Neuron (in vitro differentiated cells): ENCODE data around the gene FCHO2.
A peak's percentile ranks its signal among the peaks of the same experiment; 100 is the strongest.
"Not testable (repeated sequence)": the region's sequence is repeated elsewhere in the genome, so short reads cannot be mapped to it uniquely, and the experiment has no call there.

Source experiments
- H2AFZ ChIP-seq: one replicate; pipeline ENCODE4 v1.6.1; 2013; ENCODE audit warnings: low read depth, mild to moderate bottlenecking, inconsistent platforms, low read length, moderate library complexity
- H3K27me3 ChIP-seq: one replicate; pipeline ENCODE4 v1.6.1; 2013; ENCODE audit warnings: low read length; ENCODE audit not compliant: insufficient read depth
- H3K36me3 ChIP-seq: one replicate; pipeline ENCODE4 v1.6.1; 2013; ENCODE audit warnings: low read length; ENCODE audit not compliant: insufficient read depth
- H3K4me1 ChIP-seq: one replicate; pipeline ENCODE4 v1.6.1; 2013; ENCODE audit warnings: low read length; ENCODE audit not compliant: insufficient read depth
- H3K4me3 ChIP-seq: 2 replicates; pipeline ENCODE4 v1.5.1; 2013; ENCODE audit warnings: mild to moderate bottlenecking, low read length, moderate library complexity
- H3K9me3 ChIP-seq: one replicate; pipeline ENCODE4 v1.6.1; 2013; ENCODE audit warnings: low read length

The FCHO2 gene, protein sequence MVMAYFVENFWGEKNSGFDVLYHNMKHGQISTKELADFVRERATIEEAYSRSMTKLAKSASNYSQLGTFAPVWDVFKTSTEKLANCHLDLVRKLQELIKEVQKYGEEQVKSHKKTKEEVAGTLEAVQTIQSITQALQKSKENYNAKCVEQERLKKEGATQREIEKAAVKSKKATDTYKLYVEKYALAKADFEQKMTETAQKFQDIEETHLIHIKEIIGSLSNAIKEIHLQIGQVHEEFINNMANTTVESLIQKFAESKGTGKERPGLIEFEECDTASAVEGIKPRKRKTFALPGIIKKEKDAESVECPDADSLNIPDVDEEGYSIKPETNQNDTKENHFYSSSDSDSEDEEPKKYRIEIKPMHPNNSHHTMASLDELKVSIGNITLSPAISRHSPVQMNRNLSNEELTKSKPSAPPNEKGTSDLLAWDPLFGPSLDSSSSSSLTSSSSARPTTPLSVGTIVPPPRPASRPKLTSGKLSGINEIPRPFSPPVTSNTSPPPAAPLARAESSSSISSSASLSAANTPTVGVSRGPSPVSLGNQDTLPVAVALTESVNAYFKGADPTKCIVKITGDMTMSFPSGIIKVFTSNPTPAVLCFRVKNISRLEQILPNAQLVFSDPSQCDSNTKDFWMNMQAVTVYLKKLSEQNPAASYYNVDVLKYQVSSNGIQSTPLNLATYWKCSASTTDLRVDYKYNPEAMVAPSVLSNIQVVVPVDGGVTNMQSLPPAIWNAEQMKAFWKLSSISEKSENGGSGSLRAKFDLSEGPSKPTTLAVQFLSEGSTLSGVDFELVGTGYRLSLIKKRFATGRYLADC

DNA sequence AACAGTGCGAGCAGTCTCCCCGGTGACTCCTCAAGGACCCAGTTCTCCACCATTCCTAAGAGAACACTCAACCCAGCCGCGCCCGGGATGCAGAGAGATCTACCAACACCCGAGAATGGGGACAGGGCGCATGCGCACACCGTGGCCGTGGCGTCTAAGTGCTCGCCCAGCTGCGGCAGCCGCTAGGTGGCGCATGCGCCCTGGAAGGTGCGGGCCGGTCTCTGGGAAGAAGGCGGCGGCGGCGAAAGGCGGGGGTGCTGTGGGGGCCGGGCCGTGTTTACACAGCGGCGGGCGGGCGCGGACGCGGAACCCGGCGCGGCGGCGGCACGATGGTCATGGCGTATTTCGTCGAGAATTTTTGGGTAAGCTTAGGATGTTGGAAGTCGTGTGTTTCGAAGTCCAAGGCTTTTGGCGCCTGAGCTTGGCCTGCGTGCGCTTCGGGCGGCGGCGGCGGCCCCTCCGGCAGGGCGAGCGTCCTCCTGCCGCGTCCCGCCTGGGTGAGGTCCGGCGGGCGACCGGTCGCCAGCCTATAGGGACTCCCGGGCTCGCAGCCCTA, at the start of gene FCHO2:
Gene FCHO2, plus strand, starts transcription at position 274 of the 556 bp plus-strand sequence. Its CDS starts 56 bp downstream, at position 330.
- Histone ChIP-seq H2AFZ (peak within 1 kb of the TSS; percentile 78), H3K9me3 (no peaks in the 10 kb centered on the region), H3K4me1 (peaks cover 14% of the 10 kb centered on the region), H3K36me3 (no peaks in the 10 kb centered on the region), H3K27me3 (no peaks in the 10 kb centered on the region), H3K4me3 (peak within 1 kb of the TSS; percentile 97)

DNA sequence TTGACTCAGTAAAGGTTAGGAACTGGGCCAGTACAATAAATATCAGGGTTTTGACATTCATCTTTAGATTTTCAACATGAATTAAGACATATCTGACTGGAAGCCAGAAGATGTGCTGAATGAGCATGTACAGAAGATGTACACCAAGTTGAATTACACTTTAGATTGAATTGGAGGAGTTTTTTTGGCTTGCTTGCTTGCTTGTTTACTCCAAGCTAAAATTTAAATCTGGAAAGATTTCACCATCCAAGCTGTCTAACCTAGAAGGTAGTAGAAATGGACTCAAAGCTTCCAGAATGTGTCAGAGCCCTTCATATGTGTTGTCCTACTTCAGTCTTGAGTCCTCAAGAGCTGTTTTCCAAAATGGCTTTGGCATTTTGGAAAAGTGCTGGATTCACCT, 49.0 kb upstream of the FCHO2 start:
- Histone ChIP-seq H3K9me3 (no peaks in the 10 kb centered on the region), H3K4me1 (no peaks in the 10 kb centered on the region), H2AFZ (no peak overlapping the region), H3K4me3 (no peak overlapping the region), H3K27me3 (no peaks in the 10 kb centered on the region), H3K36me3 (peaks cover 82% of the 10 kb centered on the region)

DNA sequence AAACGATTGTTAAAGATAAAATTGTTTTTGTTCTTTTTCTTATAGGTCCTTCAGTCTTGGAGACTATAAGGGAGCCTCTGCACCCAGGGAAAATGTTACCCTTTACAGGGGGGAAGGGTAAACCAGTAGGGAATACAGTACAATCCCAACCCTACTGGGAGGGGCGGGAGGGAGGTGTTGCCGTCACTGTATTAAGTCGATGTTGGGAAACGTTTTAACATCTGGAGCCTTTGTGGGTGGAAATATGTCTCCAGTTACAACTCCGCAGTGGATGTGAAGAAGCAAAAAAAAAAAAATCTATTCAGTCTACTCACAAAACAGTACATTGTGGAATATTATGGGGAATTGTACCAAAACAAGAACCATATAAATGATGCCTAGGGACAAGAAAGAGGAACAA, 47.2 kb upstream of the FCHO2 start:
- Histone ChIP-seq H2AFZ (no peak overlapping the region), H3K27me3 (no peaks in the 10 kb centered on the region), H3K36me3 (peaks cover 72% of the 10 kb centered on the region), H3K9me3 (no peaks in the 10 kb centered on the region), H3K4me1 (no peaks in the 10 kb centered on the region), H3K4me3 (no peak overlapping the region)

DNA sequence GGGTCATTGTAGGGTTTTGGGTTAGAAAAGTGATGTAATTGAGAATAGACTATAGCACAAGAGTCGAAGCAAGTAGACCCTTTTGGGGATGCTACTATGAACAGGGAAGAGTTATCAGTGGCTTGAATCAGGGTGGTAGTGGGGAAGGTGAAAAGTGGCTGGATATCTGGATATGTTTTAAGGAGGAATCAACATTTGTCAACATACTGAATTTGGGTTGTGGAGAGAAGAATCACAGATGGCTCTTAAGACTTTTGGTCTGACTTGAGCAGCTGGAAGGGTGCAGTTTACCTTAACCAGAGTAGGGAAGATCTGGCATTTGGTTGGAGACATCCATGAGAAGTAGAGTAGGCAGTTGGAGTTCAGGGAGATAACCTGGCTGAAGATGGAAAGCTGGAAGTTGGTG, 38.5 kb upstream of the FCHO2 start:
- Histone ChIP-seq H2AFZ (no peak overlapping the region), H3K4me1 (no peaks in the 10 kb centered on the region), H3K4me3 (no peak overlapping the region), H3K27me3 (no peaks in the 10 kb centered on the region), H3K9me3 (no peaks in the 10 kb centered on the region), H3K36me3 (peaks cover 3% of the 10 kb centered on the region)

DNA sequence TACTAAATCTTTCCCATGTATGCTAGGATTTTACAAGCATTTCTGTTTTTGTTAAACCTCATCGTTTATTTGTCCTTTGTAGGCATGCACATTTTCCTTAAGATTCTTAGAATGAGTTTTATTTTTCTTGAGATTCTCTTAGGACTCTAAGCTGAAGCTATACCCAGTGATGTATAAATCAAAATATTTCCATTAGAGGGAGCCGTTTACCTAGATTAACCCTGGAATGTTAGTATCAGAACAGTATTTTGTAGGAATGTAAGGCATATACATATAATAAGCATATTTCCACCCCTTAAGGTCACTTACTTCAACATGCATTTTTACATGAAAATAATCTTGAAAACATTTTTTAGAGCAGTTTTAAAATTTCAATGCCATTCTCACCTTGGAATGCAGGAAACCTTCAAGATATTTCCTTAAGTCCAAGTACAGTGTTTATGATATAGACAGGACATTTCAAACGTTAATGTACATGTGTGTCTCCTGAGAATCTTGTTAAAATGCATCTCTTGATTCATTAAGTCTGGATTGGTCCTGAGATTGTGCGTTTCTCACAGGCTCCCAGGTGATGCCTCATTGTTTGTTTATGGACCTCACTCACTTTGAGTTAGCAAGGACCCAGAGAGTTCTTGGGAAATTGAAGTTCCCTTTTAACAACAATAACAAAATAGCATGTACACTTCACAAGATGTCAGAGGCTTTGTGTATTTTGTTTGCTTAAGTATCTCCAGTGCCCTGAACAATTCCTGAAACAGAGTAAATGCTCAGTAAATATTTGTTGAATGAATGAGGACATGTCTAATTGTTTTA, 34.9 kb upstream of the FCHO2 start:
- H3K4me1 ChIP-seq: no peaks in the 10 kb centered on the region
- H3K36me3 ChIP-seq: no peaks in the 10 kb centered on the region
- H3K27me3 ChIP-seq: no peaks in the 10 kb centered on the region
- H3K9me3 ChIP-seq: no peaks in the 10 kb centered on the region
- H3K4me3 ChIP-seq: no peak overlapping the region
- H2AFZ ChIP-seq: no peak overlapping the region

DNA sequence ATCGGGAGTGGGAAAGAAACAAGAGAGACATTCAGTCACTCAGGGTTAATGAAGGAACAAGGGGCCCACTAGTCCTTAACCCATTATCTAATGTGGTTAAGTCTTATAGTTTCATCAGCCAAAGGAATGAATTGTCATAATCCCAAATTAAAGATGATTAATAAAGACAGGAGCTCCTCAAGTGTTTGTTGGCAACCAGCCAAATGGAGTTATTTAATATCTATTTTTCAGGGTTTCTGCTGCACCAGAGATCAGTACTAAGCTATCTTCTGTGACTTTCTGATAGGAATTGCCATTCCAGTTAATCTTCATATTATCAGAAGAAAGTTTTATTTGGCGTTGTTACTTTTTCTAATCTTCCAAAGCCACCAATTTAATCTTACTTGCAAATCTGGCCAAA, 34.0 kb upstream of the FCHO2 start:
- H2AFZ ChIP-seq: no peak overlapping the region
- no peaks in the 10 kb centered on the region for H3K36me3 ChIP-seq
- no peaks in the 10 kb centered on the region for H3K9me3 ChIP-seq
- no peaks in the 10 kb centered on the region for H3K4me1 ChIP-seq
- H3K27me3 ChIP-seq: no peaks in the 10 kb centered on the region
- H3K4me3 ChIP-seq: no peak overlapping the region

DNA sequence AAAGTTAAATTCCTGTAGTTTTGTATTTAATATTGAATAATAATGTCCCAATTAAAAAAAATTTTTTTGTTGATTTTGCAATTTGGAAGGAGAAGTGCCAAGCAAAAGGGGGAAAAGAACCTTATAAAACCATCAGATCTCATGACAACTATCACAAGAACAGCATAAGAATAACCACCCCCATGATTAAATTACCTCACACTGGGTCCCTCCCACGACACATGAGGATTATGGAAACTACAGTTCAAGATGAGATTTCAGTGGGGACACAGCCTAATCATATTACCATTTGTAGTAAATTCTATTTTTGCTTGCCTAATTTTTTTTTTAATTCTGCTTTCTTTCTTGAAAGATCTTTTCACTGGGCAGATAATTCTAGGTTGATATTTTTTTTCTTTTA, 33.4 kb upstream of the FCHO2 start:
- no peaks in the 10 kb centered on the region for H3K27me3 ChIP-seq
- no peak overlapping the region for H2AFZ ChIP-seq
- no peaks in the 10 kb centered on the region for H3K36me3 ChIP-seq
- no peak overlapping the region for H3K4me3 ChIP-seq
- no peaks in the 10 kb centered on the region for H3K4me1 ChIP-seq
- no peaks in the 10 kb centered on the region for H3K9me3 ChIP-seq

DNA sequence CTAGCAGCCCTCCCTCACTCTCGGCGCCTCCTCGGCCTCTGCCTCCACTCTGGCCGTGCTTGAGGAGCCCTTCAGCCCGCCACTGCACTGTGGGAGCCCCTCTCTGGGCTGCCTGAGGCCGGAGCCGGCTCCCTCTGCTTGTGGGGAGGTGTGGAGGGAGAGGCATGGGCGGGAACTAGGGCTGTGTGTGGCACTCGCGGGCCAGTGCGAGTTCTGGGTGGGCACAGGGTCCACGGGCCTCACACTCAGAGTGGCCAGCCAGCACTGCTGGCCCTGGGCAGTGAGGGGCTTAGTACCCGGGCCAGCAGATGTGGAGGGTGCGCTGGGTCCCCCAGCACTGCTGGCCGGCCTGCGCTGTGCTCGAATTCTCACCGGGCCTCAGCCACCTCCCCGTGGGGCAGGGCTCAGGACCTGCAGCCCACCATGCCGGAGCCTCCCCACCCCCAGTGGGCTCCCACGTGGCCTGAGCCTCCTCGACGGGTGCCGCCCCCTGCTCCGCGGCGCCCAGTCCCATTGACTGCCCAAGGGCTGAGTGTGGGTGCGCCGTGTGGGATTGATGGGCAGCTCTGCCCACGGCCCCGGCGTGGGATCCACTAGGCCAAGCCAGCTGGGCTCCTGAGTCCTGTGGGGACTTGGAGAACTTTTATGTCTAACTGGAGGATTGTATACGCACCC, 30.4 kb upstream of the FCHO2 start:
- Histone ChIP-seq H3K9me3 (no peaks in the 10 kb centered on the region), H3K4me3 (no peak overlapping the region), H3K27me3 (no peaks in the 10 kb centered on the region), H3K4me1 (no peaks in the 10 kb centered on the region), H2AFZ (no peak overlapping the region), H3K36me3 (no peaks in the 10 kb centered on the region)

DNA sequence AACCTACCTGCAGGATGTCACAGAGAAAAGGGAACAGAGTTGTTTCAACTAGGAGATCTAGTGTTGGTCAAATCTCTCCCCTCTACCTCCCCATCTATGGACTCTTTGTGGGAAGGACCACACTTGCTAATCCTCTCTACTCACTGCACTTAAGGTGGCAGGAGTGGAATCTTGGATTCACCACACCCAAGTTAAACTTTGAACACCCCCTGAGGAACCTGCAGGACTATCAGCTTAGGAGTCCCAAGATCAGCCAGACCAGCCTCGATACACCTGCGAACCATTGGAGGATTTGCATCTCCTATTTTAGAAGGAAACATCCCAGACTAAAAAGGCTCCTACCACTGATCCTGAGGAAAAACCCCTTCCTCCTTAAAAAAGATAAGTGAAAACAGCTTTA, 23.2 kb upstream of the FCHO2 start:
- H3K4me1 ChIP-seq, H2AFZ ChIP-seq, H3K36me3 ChIP-seq, H3K9me3 ChIP-seq, H3K4me3 ChIP-seq, H3K27me3 ChIP-seq: not testable (repeated sequence)

DNA sequence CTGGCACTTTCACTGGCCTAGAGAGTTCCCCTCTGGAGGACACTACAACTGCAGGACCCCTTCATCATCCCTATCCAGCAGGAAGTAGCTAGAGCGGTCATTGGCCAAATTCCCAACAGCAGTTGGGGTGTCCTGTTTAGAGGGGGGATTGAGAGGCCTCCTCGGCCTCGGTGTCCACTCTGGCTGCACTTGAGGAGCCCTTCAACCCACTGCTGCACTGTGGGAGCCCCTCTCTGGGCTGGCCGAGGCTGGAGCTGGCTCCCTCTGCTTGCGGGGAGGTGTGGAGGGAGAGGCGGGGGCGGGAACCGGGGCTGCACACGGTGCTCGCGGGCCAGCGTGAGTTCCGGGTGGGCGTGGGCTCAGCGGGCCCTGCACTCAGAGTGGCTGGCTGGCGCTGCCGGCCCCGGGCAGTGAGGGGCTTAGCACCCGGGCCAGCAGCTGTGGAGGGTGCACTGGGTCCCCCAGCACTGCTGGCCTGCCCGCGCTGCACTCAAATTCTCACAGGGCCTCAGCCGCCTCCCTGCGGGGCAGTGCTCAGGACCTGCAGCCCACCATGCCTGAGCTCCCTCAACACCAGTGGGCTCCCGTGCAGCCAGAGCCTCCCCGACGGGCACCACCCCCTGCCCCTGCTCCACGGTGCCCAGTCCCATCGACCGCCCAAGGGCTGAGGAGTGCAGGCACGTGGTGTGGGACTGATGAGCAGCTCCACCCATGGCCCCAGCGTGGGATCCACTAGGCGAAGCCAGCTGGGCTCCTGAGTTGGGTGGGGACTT, 20.7 kb upstream of the FCHO2 start:
- not testable (repeated sequence) for H3K27me3 ChIP-seq, H3K36me3 ChIP-seq, H3K4me1 ChIP-seq, H2AFZ ChIP-seq, H3K4me3 ChIP-seq, H3K9me3 ChIP-seq

DNA sequence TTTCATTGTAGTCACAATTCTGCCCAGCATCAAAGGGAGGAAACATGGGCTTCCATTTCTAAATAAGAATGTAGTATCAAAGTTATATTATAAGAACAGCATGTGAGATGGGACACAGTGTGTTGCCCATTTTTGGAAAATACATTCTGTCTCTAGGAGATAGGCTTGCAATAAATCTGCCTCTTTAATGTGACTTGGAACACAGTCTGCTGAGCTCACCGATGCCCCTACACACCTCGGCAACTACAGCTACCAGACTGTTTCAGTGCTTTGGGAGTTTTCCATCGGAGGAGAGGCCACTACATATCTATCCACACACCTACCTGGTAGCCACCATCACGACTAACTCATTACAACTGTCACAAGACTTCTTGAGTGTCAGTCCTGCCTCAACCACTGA, 18.9 kb upstream of the FCHO2 start:
- Histone ChIP-seq H3K4me3 (no peak overlapping the region), H3K36me3 (no peaks in the 10 kb centered on the region), H2AFZ (no peak overlapping the region), H3K27me3 (no peaks in the 10 kb centered on the region), H3K9me3 (no peaks in the 10 kb centered on the region), H3K4me1 (no peaks in the 10 kb centered on the region)

DNA sequence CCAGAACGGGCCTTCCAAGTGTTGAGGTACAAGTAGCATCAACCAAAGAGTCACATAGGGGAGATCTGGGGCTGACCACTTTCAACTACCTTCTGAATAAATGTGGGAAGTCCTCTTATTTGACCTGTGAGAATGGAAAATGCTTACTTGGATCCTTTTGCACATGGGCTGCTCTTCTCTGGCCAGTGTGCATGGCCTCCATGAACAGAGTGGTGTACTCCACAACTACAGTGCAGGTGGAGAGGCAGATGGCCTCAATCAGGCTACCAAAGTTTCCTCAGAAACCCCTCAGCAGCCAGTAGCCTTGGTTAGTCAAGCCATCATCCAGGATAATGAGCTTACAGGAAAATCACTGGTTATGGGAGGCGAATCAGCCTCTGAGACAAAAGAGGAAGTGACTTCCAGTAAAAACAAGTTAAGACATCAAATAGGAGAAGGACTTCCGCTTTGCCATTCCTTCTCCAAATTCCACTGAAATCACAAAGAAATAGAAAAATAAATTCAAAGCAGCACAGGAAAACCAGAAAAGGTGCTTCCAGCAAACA, 18.3 kb upstream of the FCHO2 start:
- H3K4me1 ChIP-seq: no peaks in the 10 kb centered on the region

More for the DNA sequence above, 18.3 kb upstream of the FCHO2 start:
- no peak overlapping the region for H3K4me3 ChIP-seq
- no peaks in the 10 kb centered on the region for H3K27me3 ChIP-seq
- H3K9me3 ChIP-seq: no peaks in the 10 kb centered on the region
- no peak overlapping the region for H2AFZ ChIP-seq
- H3K36me3 ChIP-seq: no peaks in the 10 kb centered on the region
